22Rv1 (cell line): Measurements from ENCODE around the gene TTF2.

Experiments
- CTCF ChIP-seq: fragments of 450-650 bp; IDR thresholded peaks from 2 replicates; pipeline ENCODE4 v1.5.1; 2017; ENCODE audit warnings: mild to moderate bottlenecking
- ZFX ChIP-seq: fragments of 450-650 bp; IDR thresholded peaks from 2 replicates; pipeline ENCODE4 v1.6.1; 2017; ENCODE audit warnings: antibody characterized with exemption, borderline replicate concordance

GRCh38 chr1:117033772-117034171, 26.4 kb upstream of the TTF2 start:
- no peak for TF ChIP-seq CTCF
- TF ChIP-seq ZFX: no peak
